K562 (cell line): ENCODE data around the gene GMEB1. TPM values are rescaled to one million over a fixed set of nuclear protein-coding genes. Genes with fewer than 3 reads are reported as not detected.

Source experiments
- CCAR2 ChIP-seq: fragments of 200-400 bp; formaldehyde crosslinking; IDR thresholded peaks from 2 replicates; pipeline ENCODE4 v1.6.1; 2017; ENCODE audit warnings: mild to moderate bottlenecking, low read depth, low read length
- CEBPB ChIP-seq: fragments of 450-650 bp; IDR thresholded peaks from 2 replicates; pipeline ENCODE4 v1.6.1; 2016; ENCODE audit warnings: missing genetic modification characterization, missing compliant biosample characterization
- CHD4 ChIP-seq: fragments of 200-600 bp; sonication (generic); IDR thresholded peaks from 3 replicates; pipeline ENCODE4 v1.6.1; 2012; ENCODE audit warnings: low read depth, mild to moderate bottlenecking, mixed read lengths, low read length, inconsistent platforms; ENCODE audit not compliant: insufficient read depth, insufficient replicate concordance, poor library complexity, severe bottlenecking
- CSDE1 ChIP-seq, 2 experiments: fragments of 450-650 bp; IDR thresholded peaks; 2 replicates each; pipeline ENCODE4 v1.6.1; 2016; ENCODE audit warnings: mild to moderate bottlenecking in 1 of 2
- ELF4 ChIP-seq: fragments of 450-650 bp; formaldehyde crosslinking; IDR thresholded peaks from 2 replicates; pipeline ENCODE4 v1.4.0; 2022; ENCODE audit warnings: missing genetic modification characterization
- FOXP1 ChIP-seq: sonication (generic); formaldehyde crosslinking; IDR thresholded peaks from 2 replicates; pipeline ENCODE4 v1.8.0; 2022; ENCODE audit warnings: mild to moderate bottlenecking, missing genetic modification reagents
- HDAC8 ChIP-seq: fragments of 450-650 bp; IDR thresholded peaks from 2 replicates; pipeline ENCODE4 v1.6.1; 2016; ENCODE audit warnings: mild to moderate bottlenecking, missing genetic modification characterization, moderate library complexity, missing compliant biosample characterization
- MCM2 ChIP-seq: fragments of 450-650 bp; IDR thresholded peaks from 2 replicates; pipeline ENCODE4 v1.6.1; 2017; ENCODE audit warnings: low read depth, mild to moderate bottlenecking
- MXD1 ChIP-seq: fragments of 250-450 bp; sonication (Bioruptor Pico); IDR thresholded peaks from 2 replicates; pipeline ENCODE4 v1.8.0; 2021; ENCODE audit warnings: borderline replicate concordance, mild to moderate bottlenecking, moderate library complexity; ENCODE audit not compliant: poor library complexity, severe bottlenecking
- RFX5 ChIP-seq: IDR thresholded peaks from 2 replicates; pipeline ENCODE4 v1.6.1; 2011; ENCODE audit warnings: low read depth, mild to moderate bottlenecking, improper control_type of control experiment, low read length
- SMAD3 ChIP-seq: fragments of 450-650 bp; formaldehyde crosslinking; conservative IDR thresholded peaks from 2 replicates; pipeline ENCODE4 v1.4.0; 2020; ENCODE audit warnings: mild to moderate bottlenecking
- SMAD4 ChIP-seq: fragments of 250-450 bp; sonication (Bioruptor Pico); conservative IDR thresholded peaks from 2 replicates; pipeline ENCODE4 v1.8.0; 2021; ENCODE audit warnings: inconsistent platforms, mild to moderate bottlenecking, moderate library complexity
- TCF7L2 ChIP-seq: fragments of 150-350 bp; IDR thresholded peaks from 2 replicates; pipeline ENCODE4 v1.6.1; 2016; ENCODE audit warnings: low read depth, mild to moderate bottlenecking, low read length, moderate library complexity
- TOE1 ChIP-seq, 2 experiments: fragments of 450-650 bp in 1 of 2; sonication (generic) in 1 of 2; formaldehyde crosslinking in 1 of 2; IDR thresholded peaks; 2 replicates each; pipeline versions ENCODE4 v1.7.1 to v1.8.0; 2016 to 2022; ENCODE audit warnings: borderline replicate concordance in 2 of 2, mild to moderate bottlenecking in 2 of 2, antibody characterized with exemption in 1 of 2, inconsistent platforms in 1 of 2, low read depth in 1 of 2, missing genetic modification reagents in 1 of 2, moderate library complexity in 1 of 2
- polyA plus RNA-seq, 8 experiments: library from polyadenylated mRNA; depleted of rRNA in 4 of 8; stranded (reverse) in 5 of 8; unstranded in 3 of 8; fragments of >200 nt; fragmentation: Nextera tagmentation in 2 of 8; fragmentation: Illumina TruSeq in 1 of 8; extraction: Ambion mirVana in 2 of 8; extraction: Trizol in 1 of 8; gene quantifications; 2 replicates each; pipeline versions ENCODE4 v1.2.1 to v1.2.3, GENCODE V29; 2011 to 2014; ENCODE audit warnings: inconsistent platforms in 1 of 8, missing spikeins in 1 of 8
- total RNA-seq, 7 experiments: library from RNA; depleted of rRNA in 6 of 7; stranded (reverse); fragments of >200 nt in 6 of 7; fragmentation: Illumina TruSeq in 2 of 7; extraction: Trizol in 2 of 7; gene quantifications; 2 replicates each; pipeline versions ENCODE4 v1.2.1 to v1.2.3, GENCODE V29; 2011 to 2021; ENCODE audit warnings: low replicate concordance in 1 of 7
- TF ChIP-seq, protein P1 (sequence below): fragments of 250-450 bp; sonication (Bioruptor Pico); IDR thresholded peaks from 2 replicates; pipeline ENCODE4 v1.4.0; 2020
- TF ChIP-seq, protein P2 (sequence below): sonication (generic); formaldehyde crosslinking; IDR thresholded peaks from 2 replicates; pipeline ENCODE4 v1.8.0; 2023; ENCODE audit warnings: mild to moderate bottlenecking, missing genetic modification reagents

Gene GMEB1
- total and polyA plus RNA-seq, 9 of the 15 experiments (the other 6 are each of a cell fraction or from before 2014, with no cell fraction given) = 6.6 to 17.5 (median 8.5) TPM

DNA sequence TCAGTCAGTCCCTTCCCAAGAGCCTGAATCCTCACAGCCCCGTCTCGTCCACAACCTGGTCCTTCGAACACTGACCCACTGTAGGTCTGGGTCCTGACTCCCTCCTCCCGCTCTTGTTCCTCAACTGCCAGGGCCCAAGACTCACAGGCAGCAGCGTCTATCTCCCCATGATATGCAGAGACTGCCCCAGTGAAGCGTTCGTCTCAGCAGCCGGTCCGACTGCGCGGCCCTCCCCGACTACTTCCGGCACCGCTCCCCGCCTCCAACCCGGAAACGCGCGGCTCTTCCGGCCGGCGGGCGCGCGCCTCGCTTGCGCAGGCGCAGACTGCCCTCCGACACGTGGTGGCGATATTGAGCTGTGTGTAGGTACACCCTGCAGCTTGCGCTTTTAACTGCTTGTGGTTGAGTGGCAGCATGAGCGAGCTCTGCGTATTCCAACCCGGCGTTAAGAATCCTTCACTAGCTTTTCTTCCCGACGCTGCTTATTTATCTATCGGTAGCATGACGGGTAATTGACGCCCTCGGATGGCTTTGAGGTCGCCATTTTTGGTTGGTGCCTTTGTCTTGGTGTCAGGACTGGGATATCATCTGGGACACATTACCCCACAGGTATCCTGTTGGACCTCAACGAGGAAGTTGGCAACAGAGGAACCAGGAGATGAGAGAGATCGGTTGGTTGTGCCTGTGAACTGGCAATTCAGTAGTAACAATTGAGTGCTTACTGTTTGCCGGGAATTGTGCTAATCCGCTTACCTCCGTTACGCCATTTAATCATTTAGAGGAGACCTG lies 25.5 kb upstream of the GMEB1 start, which contains the start of gene TAF12 (continued):
- TF ChIP-seq MXD1 (CRISPR knock-in tag) (peak; percentile 78), ELF4 (CRISPR knock-in tag) (peak; percentile 92), SMAD4 (peak; percentile 63), TOE1 (IDR thresholded peaks at IDR 0.05; ENCODE audit: borderline replicate concordance) (peak; percentile 81; the same call in 1 of the 2 replicates), TOE1 (CRISPR knock-in tag; IDR thresholded peaks at IDR 0.05; ENCODE audit: borderline replicate concordance, low read depth) (peak; percentile 40; the same call in 1 of the 2 replicates), RFX5 (no peak), CSDE1 (IDR thresholded peaks at IDR 0.05) (peak in 1 of 2 experiments; percentile 99; a peak in 2 of 4 replicates), SMAD3 (CRISPR knock-in tag) (0 out of 2 replicates have a peak, but pooled peaks have one; percentile 32), CEBPB (tag) (no peak; the same call in 1 of the 2 replicates), FOXP1 (peak; percentile 95), CCAR2 (no peak), CHD4 (no peak), HDAC8 (peak; percentile 70), TCF7L2 (no peak), MCM2 (no peak)
- TF ChIP-seq, protein P1, sequence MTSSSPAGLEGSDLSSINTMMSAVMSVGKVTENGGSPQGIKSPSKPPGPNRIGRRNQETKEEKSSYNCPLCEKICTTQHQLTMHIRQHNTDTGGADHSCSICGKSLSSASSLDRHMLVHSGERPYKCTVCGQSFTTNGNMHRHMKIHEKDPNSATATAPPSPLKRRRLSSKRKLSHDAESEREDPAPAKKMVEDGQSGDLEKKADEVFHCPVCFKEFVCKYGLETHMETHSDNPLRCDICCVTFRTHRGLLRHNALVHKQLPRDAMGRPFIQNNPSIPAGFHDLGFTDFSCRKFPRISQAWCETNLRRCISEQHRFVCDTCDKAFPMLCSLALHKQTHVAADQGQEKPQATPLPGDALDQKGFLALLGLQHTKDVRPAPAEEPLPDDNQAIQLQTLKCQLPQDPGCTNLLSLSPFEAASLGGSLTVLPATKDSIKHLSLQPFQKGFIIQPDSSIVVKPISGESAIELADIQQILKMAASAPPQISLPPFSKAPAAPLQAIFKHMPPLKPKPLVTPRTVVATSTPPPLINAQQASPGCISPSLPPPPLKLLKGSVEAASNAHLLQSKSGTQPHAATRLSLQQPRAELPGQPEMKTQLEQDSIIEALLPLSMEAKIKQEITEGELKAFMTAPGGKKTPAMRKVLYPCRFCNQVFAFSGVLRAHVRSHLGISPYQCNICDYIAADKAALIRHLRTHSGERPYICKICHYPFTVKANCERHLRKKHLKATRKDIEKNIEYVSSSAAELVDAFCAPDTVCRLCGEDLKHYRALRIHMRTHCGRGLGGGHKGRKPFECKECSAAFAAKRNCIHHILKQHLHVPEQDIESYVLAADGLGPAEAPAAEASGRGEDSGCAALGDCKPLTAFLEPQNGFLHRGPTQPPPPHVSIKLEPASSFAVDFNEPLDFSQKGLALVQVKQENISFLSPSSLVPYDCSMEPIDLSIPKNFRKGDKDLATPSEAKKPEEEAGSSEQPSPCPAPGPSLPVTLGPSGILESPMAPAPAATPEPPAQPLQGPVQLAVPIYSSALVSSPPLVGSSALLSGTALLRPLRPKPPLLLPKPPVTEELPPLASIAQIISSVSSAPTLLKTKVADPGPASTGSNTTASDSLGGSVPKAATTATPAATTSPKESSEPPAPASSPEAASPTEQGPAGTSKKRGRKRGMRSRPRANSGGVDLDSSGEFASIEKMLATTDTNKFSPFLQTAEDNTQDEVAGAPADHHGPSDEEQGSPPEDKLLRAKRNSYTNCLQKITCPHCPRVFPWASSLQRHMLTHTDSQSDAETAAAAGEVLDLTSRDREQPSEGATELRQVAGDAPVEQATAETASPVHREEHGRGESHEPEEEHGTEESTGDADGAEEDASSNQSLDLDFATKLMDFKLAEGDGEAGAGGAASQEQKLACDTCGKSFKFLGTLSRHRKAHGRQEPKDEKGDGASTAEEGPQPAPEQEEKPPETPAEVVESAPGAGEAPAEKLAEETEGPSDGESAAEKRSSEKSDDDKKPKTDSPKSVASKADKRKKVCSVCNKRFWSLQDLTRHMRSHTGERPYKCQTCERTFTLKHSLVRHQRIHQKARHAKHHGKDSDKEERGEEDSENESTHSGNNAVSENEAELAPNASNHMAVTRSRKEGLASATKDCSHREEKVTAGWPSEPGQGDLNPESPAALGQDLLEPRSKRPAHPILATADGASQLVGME = 0 out of 2 replicates have a peak, but pooled peaks have one; percentile 6
- TF ChIP-seq, protein P2, sequence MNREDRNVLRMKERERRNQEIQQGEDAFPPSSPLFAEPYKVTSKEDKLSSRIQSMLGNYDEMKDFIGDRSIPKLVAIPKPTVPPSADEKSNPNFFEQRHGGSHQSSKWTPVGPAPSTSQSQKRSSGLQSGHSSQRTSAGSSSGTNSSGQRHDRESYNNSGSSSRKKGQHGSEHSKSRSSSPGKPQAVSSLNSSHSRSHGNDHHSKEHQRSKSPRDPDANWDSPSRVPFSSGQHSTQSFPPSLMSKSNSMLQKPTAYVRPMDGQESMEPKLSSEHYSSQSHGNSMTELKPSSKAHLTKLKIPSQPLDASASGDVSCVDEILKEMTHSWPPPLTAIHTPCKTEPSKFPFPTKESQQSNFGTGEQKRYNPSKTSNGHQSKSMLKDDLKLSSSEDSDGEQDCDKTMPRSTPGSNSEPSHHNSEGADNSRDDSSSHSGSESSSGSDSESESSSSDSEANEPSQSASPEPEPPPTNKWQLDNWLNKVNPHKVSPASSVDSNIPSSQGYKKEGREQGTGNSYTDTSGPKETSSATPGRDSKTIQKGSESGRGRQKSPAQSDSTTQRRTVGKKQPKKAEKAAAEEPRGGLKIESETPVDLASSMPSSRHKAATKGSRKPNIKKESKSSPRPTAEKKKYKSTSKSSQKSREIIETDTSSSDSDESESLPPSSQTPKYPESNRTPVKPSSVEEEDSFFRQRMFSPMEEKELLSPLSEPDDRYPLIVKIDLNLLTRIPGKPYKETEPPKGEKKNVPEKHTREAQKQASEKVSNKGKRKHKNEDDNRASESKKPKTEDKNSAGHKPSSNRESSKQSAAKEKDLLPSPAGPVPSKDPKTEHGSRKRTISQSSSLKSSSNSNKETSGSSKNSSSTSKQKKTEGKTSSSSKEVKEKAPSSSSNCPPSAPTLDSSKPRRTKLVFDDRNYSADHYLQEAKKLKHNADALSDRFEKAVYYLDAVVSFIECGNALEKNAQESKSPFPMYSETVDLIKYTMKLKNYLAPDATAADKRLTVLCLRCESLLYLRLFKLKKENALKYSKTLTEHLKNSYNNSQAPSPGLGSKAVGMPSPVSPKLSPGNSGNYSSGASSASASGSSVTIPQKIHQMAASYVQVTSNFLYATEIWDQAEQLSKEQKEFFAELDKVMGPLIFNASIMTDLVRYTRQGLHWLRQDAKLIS (CRISPR knock-in tag) = peak; percentile 82
